ENCODE data around the gene WDR33.

Gene WDR33

DNA sequence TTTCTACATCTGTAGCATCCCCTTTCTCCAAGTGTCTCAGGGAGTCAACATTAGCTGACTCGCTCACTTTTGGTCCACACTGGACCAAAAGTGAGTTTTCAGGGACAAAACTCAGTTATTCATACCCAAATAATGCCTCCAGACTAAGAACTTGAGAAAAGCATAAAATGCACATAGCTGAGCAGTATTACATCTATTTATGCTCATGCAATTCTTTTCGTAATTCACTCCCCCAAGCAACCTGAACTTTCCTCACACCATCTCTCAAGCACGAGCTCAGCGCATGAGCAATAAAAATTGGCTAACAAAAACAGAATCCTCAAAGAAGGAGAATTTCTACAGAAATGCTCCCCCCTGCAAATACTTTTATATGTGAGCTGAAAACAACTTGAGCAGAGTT lies 92.7 kb downstream of the WDR33 start:
- H3K36me3 ChIP-seq (replicated peaks; ENCODE audit: low read depth, low read length): peaks cover 58% of the 10 kb centered on the region
- H3K4me1 ChIP-seq (ENCODE audit: low read length): no peaks in the 10 kb centered on the region
- no peak overlapping the region for H3K27ac ChIP-seq (ENCODE audit: low read length)
- no peaks in the 10 kb centered on the region for H3K27me3 ChIP-seq (ENCODE audit: low read depth, low read length)
- H3K79me2 ChIP-seq (ENCODE audit: low read length): no peaks in the 10 kb centered on the region
- no peak overlapping the region for H3K4me2 ChIP-seq (ENCODE audit: low read length)
- no peak overlapping the region for H2AFZ ChIP-seq (ENCODE audit: low read depth, low read length)
- H3K4me3 ChIP-seq (ENCODE audit: low read length): no peak overlapping the region
- H3K9me3 ChIP-seq (ENCODE audit: insufficient read depth, low read length): no peaks in the 10 kb centered on the region
- no peak for TF ChIP-seq EZH2phosphoT487 (IDR thresholded peaks at IDR 0.05; ENCODE audit: low read depth)
- TF ChIP-seq, protein P1, sequence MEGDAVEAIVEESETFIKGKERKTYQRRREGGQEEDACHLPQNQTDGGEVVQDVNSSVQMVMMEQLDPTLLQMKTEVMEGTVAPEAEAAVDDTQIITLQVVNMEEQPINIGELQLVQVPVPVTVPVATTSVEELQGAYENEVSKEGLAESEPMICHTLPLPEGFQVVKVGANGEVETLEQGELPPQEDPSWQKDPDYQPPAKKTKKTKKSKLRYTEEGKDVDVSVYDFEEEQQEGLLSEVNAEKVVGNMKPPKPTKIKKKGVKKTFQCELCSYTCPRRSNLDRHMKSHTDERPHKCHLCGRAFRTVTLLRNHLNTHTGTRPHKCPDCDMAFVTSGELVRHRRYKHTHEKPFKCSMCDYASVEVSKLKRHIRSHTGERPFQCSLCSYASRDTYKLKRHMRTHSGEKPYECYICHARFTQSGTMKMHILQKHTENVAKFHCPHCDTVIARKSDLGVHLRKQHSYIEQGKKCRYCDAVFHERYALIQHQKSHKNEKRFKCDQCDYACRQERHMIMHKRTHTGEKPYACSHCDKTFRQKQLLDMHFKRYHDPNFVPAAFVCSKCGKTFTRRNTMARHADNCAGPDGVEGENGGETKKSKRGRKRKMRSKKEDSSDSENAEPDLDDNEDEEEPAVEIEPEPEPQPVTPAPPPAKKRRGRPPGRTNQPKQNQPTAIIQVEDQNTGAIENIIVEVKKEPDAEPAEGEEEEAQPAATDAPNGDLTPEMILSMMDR (IDR thresholded peaks at IDR 0.05; ENCODE audit: low read depth, low read length): no peak
- H4K20me1 ChIP-seq (ENCODE audit: insufficient read depth, low read length): no peaks in the 10 kb centered on the region
- H3K9ac ChIP-seq (ENCODE audit: low read length): no peak overlapping the region

- Histone ChIP-seq H3K4me2 (ENCODE audit: low read length) (no peak overlapping the region), H3K36me3 (replicated peaks; ENCODE audit: low read depth, low read length) (peaks cover 47% of the 10 kb centered on the region), H3K27ac (ENCODE audit: low read length) (no peak overlapping the region), H3K79me2 (ENCODE audit: low read length) (no peaks in the 10 kb centered on the region), H3K4me1 (ENCODE audit: low read length) (no peaks in the 10 kb centered on the region), H3K9ac (ENCODE audit: low read length) (no peak overlapping the region), H3K27me3 (ENCODE audit: low read depth, low read length) (no peaks in the 10 kb centered on the region), H3K4me3 (ENCODE audit: low read length) (no peak overlapping the region), H3K9me3 (ENCODE audit: insufficient read depth, low read length) (no peaks in the 10 kb centered on the region), H4K20me1 (ENCODE audit: insufficient read depth, low read length) (no peaks in the 10 kb centered on the region), H2AFZ (ENCODE audit: low read depth, low read length) (no peak overlapping the region)
- TF ChIP-seq, protein P1 (IDR thresholded peaks at IDR 0.05; ENCODE audit: low read depth, low read length): no peak
- no peak for TF ChIP-seq EZH2phosphoT487 (IDR thresholded peaks at IDR 0.05; ENCODE audit: low read depth)
These were observed 95.1 kb downstream of the WDR33 start for GRCh38 chr2:127715778-127716449.

- Histone ChIP-seq H3K79me2 (ENCODE audit: low read length) (no peaks in the 10 kb centered on the region), H3K9ac (ENCODE audit: low read length) (no peak overlapping the region), H2AFZ (ENCODE audit: low read depth, low read length) (no peak overlapping the region), H3K4me3 (ENCODE audit: low read length) (no peak overlapping the region), H3K4me1 (ENCODE audit: low read length) (no peaks in the 10 kb centered on the region), H3K27me3 (ENCODE audit: low read depth, low read length) (no peaks in the 10 kb centered on the region), H3K36me3 (replicated peaks; ENCODE audit: low read depth, low read length) (peaks cover 44% of the 10 kb centered on the region), H3K4me2 (ENCODE audit: low read length) (no peak overlapping the region), H3K9me3 (ENCODE audit: insufficient read depth, low read length) (no peaks in the 10 kb centered on the region), H3K27ac (ENCODE audit: low read length) (no peak overlapping the region), H4K20me1 (ENCODE audit: insufficient read depth, low read length) (no peaks in the 10 kb centered on the region)
- TF ChIP-seq, protein P1 (IDR thresholded peaks at IDR 0.05; ENCODE audit: low read depth, low read length): no peak
- no peak for TF ChIP-seq EZH2phosphoT487 (IDR thresholded peaks at IDR 0.05; ENCODE audit: low read depth)
These were observed 97.4 kb downstream of the WDR33 start for GRCh38 chr2:127713562-127713961.

- no peak for TF ChIP-seq EZH2phosphoT487 (IDR thresholded peaks at IDR 0.05; ENCODE audit: low read depth)
- TF ChIP-seq, protein P1 (IDR thresholded peaks at IDR 0.05; ENCODE audit: low read depth, low read length): no peak
- no peaks in the 10 kb centered on the region for H4K20me1 ChIP-seq (ENCODE audit: insufficient read depth, low read length)
- no peak overlapping the region for H2AFZ ChIP-seq (ENCODE audit: low read depth, low read length)
- no peak overlapping the region for H3K9ac ChIP-seq (ENCODE audit: low read length)
- no peak overlapping the region for H3K4me2 ChIP-seq (ENCODE audit: low read length)
- no peak overlapping the region for H3K4me3 ChIP-seq (ENCODE audit: low read length)
- H3K27me3 ChIP-seq (ENCODE audit: low read depth, low read length): no peaks in the 10 kb centered on the region
- no peak overlapping the region for H3K27ac ChIP-seq (ENCODE audit: low read length)
- no peaks in the 10 kb centered on the region for H3K9me3 ChIP-seq (ENCODE audit: insufficient read depth, low read length)
- no peaks in the 10 kb centered on the region for H3K4me1 ChIP-seq (ENCODE audit: low read length)
- peaks cover 46% of the 10 kb centered on the region for H3K36me3 ChIP-seq (replicated peaks; ENCODE audit: low read depth, low read length)
- no peaks in the 10 kb centered on the region for H3K79me2 ChIP-seq (ENCODE audit: low read length)
These were observed 98.0 kb downstream of the WDR33 start for GRCh38 chr2:127712999-127713398.

Measured in OCI-LY3 (cell line).